Embryonic facial prominence (tissue), 1 donor: ENCODE measurements around the gene KMT2B.
"Not testable (repeated sequence)": the region's sequence is repeated elsewhere in the genome, so short reads cannot be mapped to it uniquely, and the experiment has no call there.

ENCODE experiments used
- DNase-seq: peaks from one replicate; pipeline ENCODE4 v3.0.0-alpha.2; 2016; ENCODE audit errors: extremely low spot score

The KMT2B gene

GRCh38 chr19:35755550-35756376 lies 38.0 kb downstream of the KMT2B start:
- no peak for DNase-seq

GRCh38 chr19:35756377-35757230 lies 38.8 kb downstream of the KMT2B start, which contains the start of gene HSPB6:
HSPB6 (minus strand) TSS chr19:35757029; CDS start chr19:35757008, 21 bp downstream.
- no peak for DNase-seq

DNA sequence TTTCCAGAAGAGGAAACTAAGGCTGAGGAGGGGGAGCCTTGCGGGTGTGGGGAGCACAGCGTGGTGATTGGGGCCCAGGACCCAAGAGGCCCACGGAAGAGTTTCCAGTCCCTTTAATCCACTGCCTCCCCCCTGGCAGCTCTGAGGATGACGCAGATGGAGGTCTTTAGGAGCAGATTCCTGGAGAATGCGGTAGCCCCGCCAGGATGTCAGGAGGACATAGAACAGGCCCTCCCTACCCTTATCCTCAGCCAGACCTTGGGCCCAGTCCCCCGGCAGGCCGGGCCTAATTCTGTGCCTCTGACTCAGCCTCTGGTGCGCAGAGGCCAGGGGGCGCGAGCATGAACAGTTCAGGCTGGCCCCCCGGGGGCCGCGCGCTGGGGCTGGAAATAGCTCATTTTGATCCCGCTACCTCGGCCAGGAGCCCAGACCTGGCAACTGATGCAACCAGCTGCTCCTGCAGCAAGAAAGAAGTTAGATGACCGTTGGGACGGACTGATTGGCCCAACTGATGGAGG lies 39.5 kb downstream of the KMT2B start:
- peak; percentile 25 for DNase-seq

- peak; percentile 99 for DNase-seq
Observed at GRCh38 chr19:35757749-35758608, 40.2 kb downstream of the KMT2B start, which contains the start of gene PROSER3. PROSER3 (plus strand) TSS chr19:35758176; CDS start chr19:35758216, 40 bp downstream.

GRCh38 chr19:35759697-35760096 lies 41.9 kb downstream of the KMT2B start:
- no peak for DNase-seq

GRCh38 chr19:35760711-35761349 lies 43.0 kb downstream of the KMT2B start:
- DNase-seq = no peak

GRCh38 chr19:35764432-35765315 lies 46.9 kb downstream of the KMT2B start:
- no peak for DNase-seq

DNA sequence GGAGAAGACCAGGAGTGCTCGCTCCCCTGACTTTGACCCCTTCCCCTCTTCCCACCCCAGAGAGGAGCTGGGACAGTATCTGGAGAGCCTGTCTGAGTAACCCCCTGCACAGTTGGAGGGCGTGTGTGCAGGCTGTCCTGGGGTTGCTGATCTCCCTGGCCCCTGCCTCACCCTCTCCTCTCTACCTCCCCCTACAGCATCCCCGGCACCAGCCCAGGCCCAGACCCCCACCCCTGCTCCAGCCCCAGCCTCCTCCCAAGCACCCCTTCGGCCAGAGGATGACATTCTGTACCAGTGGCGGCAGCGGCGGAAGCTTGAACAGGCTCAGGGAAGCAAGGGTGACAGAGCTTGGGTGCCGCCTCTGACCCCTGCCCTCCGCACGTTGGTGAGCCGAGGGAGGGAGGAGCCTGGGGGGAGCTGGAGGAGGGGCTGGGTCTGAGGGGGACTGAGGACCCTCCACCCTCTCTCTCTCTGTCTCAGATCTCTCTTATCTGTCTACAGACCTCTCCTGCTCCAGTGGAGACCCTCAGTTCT lies 48.8 kb downstream of the KMT2B start:
- DNase-seq = no peak

GRCh38 chr19:35767288-35768081 lies 49.7 kb downstream of the KMT2B start:
- DNase-seq = no peak

DNA sequence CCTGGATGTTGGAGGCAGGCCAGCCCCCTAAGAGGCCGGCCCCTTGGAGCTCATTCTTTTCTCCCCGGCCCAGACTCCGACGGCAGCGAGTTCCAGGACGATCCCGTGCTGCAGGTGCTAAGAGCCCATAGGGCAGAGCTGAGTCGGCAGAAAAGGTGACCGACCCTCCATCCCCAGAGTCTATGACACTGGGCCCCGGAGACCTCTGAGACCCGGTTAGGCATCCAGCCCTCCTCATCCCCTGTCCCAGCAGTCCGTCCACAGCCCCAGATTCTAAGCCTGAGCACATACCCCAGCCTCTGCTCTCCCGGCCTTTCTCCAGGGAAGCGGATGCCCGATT lies 50.2 kb downstream of the KMT2B start:
- no peak for DNase-seq

DNA sequence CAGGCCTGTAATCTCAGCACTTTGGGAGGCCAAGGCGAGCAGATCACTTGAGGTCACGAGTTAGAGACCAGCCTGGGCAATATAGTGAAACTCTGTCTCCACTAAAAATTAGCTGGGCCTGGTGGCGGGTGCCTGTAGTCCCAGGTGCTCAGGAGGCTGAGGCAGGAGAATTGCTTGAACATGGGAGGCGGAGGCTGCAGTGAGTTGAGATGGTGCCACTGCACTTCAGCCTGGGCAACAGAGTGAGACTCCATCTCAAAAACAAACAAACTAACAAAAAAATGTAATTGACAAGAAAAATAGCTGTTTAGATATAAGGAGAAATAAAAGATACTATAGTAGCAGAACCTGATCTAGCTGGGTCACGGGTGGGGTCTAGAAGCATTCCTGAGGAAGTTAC lies 54.6 kb downstream of the KMT2B start:
- not testable (repeated sequence) for DNase-seq

DNA sequence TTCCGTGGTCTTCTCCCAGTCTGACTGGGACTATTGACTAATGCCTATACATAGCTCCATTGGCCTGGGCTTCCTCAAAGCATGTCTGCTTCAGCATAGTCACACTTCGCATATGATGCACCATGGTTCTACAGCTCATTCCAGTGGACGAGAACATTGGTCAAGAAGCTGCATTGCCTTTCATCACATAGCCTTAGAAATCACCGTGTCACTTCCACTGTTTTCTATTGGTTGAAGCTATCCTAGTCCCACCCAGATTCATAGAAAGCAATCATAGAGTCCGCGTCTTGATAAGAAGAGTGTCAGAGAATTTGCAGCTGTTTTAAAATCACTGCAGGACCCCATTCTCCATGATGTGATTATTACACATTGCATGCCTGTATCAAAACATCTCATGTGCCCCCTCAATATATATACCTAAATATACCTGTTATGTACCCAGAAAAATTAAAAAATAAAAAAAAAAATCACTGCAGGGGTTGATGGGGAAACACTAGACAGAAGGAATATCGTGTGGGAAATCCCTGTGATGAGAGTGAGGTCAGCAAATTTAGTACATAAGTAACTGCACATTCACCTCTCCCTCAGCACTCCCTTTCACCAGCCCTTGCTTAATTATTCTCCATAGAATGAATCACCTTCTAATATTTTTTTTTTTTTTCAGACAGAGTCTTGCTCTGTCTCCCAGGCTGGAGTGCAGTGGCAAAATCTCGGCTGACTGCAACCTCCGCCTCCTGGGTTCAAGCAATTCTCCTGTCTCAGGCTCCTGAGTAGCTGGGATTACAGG lies 55.4 kb downstream of the KMT2B start:
- DNase-seq = no peak

DNA sequence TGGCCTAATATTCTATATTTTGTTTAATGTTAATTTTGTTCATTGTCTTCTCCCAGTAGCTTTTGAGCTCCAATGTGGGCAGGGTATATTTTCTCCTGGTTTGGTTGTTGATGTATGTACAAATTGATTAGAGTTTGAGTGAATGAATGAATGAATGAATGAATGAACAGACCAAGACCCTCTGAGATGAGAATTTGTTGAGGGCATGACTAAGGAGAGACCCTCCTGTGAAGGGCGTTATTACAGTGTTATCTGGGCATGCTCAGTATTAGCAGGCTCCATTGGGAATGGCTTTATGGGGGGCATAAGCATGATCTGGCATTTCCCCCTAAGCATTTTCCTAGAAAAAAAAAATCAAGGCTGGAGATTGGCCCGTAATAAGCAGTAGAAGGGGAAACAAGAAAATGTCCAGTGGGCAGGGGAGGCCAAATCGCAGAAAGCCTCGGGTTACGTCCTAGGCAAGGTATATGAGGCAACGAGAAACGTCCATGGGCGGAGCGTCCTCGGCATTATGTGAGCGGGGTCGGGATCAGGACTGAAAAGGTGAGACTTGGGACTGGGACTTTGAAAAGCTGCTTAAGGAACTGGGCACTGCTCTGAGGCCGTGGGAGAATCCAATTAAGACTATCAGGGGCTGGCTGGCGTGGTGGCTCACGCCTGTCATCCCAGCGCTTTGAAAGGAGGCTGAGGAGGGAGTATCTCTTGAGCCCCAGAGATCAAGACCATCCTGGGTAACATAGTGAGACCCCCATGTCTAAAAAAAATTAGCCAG lies 56.7 kb downstream of the KMT2B start:
- no peak for DNase-seq

DNA sequence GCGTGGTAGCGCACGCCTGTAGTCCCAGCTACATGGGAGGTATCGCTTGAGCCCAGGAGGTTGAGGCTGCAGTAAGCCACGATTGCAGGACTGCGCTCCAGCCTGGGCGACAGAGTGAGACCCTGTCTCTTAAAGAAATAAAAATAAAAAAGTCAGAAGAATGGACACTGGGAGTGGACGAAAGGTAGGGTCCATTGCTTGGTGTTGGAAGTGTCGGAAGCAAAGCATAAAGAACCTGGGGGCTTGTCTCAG lies 57.2 kb downstream of the KMT2B start:
- no peak for DNase-seq

DNA sequence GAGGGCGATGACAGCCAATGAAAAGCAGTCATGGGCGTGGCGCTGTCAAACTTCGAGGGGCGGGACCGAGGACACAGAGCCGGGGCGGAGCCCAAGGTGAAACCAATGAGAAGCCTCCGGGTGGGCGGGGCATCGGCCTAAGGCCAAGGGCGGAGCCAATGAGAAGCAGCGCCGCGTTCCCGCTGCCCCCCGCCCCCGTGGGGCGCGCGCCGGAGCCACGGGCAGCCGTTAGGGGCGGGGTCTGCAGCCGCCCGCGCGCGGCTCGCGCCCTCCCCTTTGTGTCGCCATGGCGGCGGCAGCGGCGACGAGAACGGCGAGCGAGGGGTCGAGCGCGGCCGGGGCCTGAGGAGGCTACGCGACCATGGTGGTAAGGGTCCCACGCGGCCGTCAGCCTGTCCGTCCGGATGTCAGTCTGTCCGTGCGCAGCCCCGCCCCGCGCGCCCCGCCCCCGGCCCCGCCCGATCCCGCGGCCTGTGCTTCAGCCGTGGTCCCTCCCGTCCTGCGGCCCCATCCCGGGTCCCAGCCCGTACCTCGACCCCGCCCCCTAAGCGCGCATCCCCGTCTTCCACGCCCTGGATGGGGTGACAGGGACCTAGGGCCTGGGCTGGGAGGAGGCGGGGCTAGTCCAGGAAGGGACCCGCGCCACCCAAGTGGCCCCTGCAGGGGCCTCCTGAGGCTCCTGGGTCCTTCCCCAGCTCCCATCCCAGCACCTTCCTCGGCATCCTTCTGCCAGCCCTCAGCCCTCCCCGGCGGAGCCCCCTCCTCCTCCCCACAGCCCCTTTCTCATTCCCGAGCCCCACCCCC lies 57.7 kb downstream of the KMT2B start, which contains the start of gene ARHGAP33:
Gene ARHGAP33, plus strand, starts transcription at position 267 of the 804 bp plus-strand sequence. Its CDS starts 95 bp downstream, at position 362.
- DNase-seq = peak; percentile 90

DNA sequence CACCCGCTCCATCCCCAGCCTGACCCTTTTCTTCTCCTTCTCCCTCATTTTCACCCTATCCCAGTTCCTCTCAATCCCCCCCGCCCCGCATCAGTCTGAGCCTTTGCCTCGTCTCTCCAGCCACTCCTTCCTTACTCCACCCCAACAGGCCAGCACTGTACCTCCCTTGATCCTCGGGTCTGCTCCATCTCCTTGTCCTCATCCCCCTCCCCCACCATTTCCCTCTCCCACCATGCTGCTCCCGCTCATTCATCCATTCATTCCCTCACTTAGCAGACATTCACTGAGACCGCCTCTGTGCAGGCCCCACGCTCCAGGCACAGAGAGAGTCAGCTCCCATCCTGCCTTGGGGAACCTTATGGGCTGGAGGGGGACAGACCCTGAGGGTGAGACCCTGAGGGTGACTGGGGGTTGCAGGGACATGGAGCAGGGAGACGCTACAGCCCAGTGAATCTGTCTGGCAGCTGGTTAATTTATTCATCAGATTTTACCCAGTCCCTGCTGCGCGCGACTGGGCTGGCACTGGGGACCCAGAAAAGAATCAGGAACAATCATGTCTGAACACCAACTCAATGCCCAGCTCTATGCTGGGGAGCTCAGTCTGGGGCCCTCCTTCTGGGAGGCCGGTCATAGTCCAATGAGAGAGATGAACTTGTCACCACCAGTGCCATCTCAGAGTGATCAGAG lies 58.4 kb downstream of the KMT2B start:
- DNase-seq = no peak
